ENCODE results near the gene FOLR1.

The FOLR1 gene

DNA sequence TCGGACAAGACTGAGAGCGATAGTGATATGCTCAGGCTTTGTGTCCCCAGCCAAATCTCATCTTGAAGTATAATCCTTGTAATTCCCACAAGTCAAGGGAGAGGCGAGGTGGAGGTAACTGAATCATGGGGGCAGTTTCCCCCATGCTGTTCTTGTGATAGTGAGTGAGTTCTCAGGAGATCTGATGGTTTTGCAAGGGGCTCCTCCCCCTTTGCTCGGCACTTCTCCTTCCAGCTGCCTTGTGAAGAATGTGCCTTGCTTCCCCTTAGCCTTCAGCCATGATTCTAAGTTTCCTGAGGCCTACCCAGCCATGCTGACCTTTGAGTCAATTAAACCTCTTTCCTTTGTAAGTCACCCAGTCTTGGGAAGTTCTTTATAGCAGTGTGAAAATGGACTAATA, 17.2 kb downstream of the FOLR1 start:
- no peak overlapping the region for H3K27ac ChIP-seq
- no peak overlapping the region for H3K4me3 ChIP-seq
- DNase-seq (ENCODE audit: low spot score): peak; percentile 59
- TF ChIP-seq, protein P1, sequence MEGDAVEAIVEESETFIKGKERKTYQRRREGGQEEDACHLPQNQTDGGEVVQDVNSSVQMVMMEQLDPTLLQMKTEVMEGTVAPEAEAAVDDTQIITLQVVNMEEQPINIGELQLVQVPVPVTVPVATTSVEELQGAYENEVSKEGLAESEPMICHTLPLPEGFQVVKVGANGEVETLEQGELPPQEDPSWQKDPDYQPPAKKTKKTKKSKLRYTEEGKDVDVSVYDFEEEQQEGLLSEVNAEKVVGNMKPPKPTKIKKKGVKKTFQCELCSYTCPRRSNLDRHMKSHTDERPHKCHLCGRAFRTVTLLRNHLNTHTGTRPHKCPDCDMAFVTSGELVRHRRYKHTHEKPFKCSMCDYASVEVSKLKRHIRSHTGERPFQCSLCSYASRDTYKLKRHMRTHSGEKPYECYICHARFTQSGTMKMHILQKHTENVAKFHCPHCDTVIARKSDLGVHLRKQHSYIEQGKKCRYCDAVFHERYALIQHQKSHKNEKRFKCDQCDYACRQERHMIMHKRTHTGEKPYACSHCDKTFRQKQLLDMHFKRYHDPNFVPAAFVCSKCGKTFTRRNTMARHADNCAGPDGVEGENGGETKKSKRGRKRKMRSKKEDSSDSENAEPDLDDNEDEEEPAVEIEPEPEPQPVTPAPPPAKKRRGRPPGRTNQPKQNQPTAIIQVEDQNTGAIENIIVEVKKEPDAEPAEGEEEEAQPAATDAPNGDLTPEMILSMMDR (IDR thresholded peaks at IDR 0.05): no peak

DNA sequence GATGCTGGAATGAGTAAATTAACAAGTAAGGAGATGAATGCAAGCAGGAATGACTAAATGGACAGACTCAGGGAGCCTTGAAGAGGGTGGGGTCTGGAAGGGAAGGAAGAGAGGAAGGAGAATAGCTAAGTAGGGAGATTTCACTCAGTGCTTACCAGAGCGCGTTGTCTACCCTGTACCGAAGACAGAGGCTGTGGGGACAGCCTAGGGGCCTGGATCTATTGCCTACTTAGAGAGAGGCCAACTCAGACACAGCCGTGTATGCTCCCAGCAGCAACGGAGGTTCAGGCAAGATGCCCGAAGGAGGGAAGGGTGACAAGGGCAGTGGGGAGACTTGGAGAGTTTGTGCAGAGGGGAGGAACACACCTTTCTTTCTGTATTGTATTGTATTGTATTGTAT, 24.7 kb downstream of the FOLR1 start, which contains the start of gene FOLR2:
Gene FOLR2, plus strand, starts transcription at position 157 of the 400 bp plus-strand sequence. CDS start 1,791 bp downstream, outside the sequence.
- DNase-seq (ENCODE audit: low spot score): peak; percentile 38
- peak within 1 kb of the TSS; percentile 49 for H3K4me3 ChIP-seq

DNA sequence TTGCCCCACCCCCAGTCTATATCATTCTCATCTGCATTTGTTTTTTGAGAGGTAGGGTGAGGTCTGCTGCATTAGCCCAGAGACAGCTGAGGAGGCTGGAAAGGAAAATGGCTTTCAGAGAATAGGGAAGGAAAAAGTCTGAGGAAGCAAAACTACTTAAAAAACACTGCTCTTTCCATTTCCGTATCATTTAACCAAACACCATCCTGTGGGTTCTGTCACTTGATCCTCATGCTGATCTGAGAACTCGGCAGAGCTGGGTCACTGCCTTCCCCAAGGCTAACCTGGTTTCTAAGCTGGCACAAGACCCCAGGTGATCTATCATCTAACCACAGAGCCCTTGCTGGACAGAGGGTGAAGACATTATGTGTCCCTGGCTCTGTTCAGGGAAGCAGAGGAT, 25.9 kb downstream of the FOLR1 start:
- peak overlapping the region in 1 of 2 donors; percentile 66 for H3K27ac ChIP-seq

More for the DNA sequence above, 24.7 kb downstream of the FOLR1 start, which contains the start of gene FOLR2:
- H3K27ac ChIP-seq: peak within 1 kb of the TSS in 1 of 2 donors; percentile 66
- TF ChIP-seq, protein P1 (IDR thresholded peaks at IDR 0.05): no peak

DNA sequence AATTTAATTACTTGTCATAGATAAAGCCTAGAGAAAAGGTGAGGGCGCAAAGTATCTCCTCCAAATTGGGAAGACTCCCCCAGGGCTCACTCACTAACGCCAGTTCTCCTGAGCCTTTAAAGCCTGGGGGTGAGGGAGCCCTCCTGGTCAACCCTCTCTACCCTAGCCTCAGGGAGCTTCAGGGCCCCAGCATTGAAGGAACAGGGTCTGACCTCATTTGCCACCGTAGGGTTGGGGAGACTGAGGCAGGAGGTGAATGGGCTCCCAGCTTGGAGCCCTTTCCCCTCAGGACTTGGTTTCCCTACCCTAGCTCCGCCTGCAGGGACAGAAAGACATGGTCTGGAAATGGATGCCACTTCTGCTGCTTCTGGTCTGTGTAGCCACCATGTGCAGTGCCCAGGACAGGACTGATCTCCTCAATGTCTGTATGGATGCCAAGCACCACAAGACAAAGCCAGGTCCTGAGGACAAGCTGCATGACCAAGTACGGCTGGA, 26.4 kb downstream of the FOLR1 start:
- peak; percentile 26 for DNase-seq (ENCODE audit: low spot score)
- peak overlapping the region; percentile 49 for H3K4me3 ChIP-seq
- TF ChIP-seq, protein P1 (IDR thresholded peaks at IDR 0.05): no peak
- H3K27ac ChIP-seq: peak overlapping the region in 1 of 2 donors; percentile 66

More for the DNA sequence above, 25.9 kb downstream of the FOLR1 start:
- peak overlapping the region; percentile 49 for H3K4me3 ChIP-seq
- TF ChIP-seq, protein P1 (IDR thresholded peaks at IDR 0.05): no peak
- peak; percentile 59 for DNase-seq (ENCODE audit: low spot score)

DNA sequence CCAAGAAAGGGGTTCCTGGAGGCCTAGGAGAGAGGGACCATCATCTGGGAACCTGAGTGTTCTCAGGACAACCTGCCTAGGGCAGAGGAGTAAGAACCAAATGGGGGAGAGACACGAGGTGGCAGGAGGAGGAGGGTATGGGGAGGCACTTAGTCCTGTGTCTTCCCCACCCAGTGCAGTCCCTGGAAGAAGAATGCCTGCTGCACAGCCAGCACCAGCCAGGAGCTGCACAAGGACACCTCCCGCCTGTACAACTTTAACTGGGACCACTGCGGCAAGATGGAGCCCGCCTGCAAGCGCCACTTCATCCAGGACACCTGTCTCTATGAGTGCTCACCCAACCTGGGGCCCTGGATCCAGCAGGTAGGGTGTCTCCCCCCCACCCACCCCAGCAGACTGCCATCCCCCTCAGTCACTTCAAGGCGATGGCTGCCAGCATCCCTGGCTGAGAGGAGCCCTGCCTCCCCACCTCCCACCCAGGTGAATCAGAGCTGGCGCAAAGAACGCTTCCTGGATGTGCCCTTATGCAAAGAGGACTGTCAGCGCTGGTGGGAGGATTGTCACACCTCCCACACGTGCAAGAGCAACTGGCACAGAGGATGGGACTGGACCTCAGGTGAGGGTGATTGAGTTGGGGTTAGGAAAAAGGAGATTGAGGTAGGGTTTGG, 28.9 kb downstream of the FOLR1 start:
- Histone ChIP-seq H3K27ac (no peak overlapping the region), H3K4me3 (no peak overlapping the region)
- peak; percentile 69 for DNase-seq (ENCODE audit: low spot score)
- TF ChIP-seq, protein P1 (IDR thresholded peaks at IDR 0.05): no peak

DNA sequence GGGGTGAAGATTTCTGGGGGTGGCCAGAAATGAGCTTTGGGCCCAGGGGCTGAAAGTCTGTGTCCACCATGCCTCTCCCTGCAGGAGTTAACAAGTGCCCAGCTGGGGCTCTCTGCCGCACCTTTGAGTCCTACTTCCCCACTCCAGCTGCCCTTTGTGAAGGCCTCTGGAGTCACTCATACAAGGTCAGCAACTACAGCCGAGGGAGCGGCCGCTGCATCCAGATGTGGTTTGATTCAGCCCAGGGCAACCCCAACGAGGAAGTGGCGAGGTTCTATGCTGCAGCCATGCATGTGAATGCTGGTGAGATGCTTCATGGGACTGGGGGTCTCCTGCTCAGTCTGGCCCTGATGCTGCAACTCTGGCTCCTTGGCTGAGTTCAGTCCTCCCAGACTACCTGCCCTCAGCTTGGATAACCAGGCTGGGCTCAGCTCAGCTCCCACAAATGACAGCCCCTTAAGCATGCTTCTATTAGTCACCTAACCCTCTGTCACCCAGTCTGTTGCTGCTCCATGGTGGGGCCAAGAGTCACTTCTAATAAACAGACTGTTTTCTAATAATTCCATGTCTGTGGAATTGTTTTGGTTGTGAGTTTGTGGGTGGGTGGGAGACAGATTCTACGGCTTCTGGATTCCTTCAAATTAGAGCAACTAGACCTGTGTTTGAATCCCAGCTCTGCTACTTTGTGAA, 29.6 kb downstream of the FOLR1 start:
- peak; percentile 72 for DNase-seq (ENCODE audit: low spot score)
- H3K27ac ChIP-seq: peak overlapping the region in 1 of 2 donors; percentile 92
- no peak overlapping the region for H3K4me3 ChIP-seq
- TF ChIP-seq, protein P1 (IDR thresholded peaks at IDR 0.05): no peak

Data from coronary artery (tissue), 2 donors.